HG02943 (cell line): ENCODE measurements around the gene CFAP100.

Source experiments
- ATAC-seq: cut with Tn5 transposase; IDR thresholded peaks from one replicate; pipeline ENCODE4 v1.9.1; 2021; ENCODE audit warnings: mild to moderate bottlenecking, low read depth, moderate library complexity; ENCODE audit not compliant: unreplicated experiment

Gene CFAP100

GRCh38 chr3:126399351-126399735 lies 4.6 kb downstream of the CFAP100 start:
- ATAC-seq: no peak

- ATAC-seq: no peak
Measured at GRCh38 chr3:126399756-126400155, 5.0 kb downstream of the CFAP100 start.

- no peak for ATAC-seq
Measured at GRCh38 chr3:126401611-126402160, 7.0 kb downstream of the CFAP100 start.

- ATAC-seq: no peak
Measured at GRCh38 chr3:126402178-126402577, 7.5 kb downstream of the CFAP100 start.

- no peak for ATAC-seq
Measured at GRCh38 chr3:126402666-126403302, 8.1 kb downstream of the CFAP100 start.

GRCh38 chr3:126406389-126407296 lies 11.9 kb downstream of the CFAP100 start:
- ATAC-seq: no peak

- ATAC-seq: no peak
Measured at GRCh38 chr3:126407412-126408044, 12.8 kb downstream of the CFAP100 start.

- no peak for ATAC-seq
Measured at GRCh38 chr3:126408099-126408498, 13.4 kb downstream of the CFAP100 start.

GRCh38 chr3:126412841-126413692 lies 18.4 kb downstream of the CFAP100 start:
- ATAC-seq: no peak

GRCh38 chr3:126413693-126414080 lies 19.0 kb downstream of the CFAP100 start:
- no peak for ATAC-seq

- ATAC-seq: no peak
Measured at GRCh38 chr3:126414406-126414805, 19.7 kb downstream of the CFAP100 start.

GRCh38 chr3:126414961-126415660 lies 20.4 kb downstream of the CFAP100 start:
- ATAC-seq: no peak

GRCh38 chr3:126415661-126416591 lies 21.2 kb downstream of the CFAP100 start:
- no peak for ATAC-seq

GRCh38 chr3:126416943-126417342 lies 22.2 kb downstream of the CFAP100 start:
- no peak for ATAC-seq

- no peak for ATAC-seq
Measured at GRCh38 chr3:126417515-126417914, 22.8 kb downstream of the CFAP100 start.

GRCh38 chr3:126417981-126418530 lies 23.3 kb downstream of the CFAP100 start:
- no peak for ATAC-seq

- ATAC-seq: no peak
Measured at GRCh38 chr3:126418661-126419131, 24.0 kb downstream of the CFAP100 start.

GRCh38 chr3:126419151-126419703 lies 24.5 kb downstream of the CFAP100 start:
- ATAC-seq: no peak
